GM19324 (cell line): ENCODE measurements around the gene CTNS.
A peak's percentile ranks its signal among the peaks of the same experiment; 100 is the strongest.

Source experiments
- ATAC-seq: cut with Tn5 transposase; IDR thresholded peaks from one replicate; pipeline ENCODE4 v1.9.1; 2021; ENCODE audit warnings: mild to moderate bottlenecking, moderate library complexity; ENCODE audit not compliant: unreplicated experiment, low FRiP score

The CTNS gene

DNA sequence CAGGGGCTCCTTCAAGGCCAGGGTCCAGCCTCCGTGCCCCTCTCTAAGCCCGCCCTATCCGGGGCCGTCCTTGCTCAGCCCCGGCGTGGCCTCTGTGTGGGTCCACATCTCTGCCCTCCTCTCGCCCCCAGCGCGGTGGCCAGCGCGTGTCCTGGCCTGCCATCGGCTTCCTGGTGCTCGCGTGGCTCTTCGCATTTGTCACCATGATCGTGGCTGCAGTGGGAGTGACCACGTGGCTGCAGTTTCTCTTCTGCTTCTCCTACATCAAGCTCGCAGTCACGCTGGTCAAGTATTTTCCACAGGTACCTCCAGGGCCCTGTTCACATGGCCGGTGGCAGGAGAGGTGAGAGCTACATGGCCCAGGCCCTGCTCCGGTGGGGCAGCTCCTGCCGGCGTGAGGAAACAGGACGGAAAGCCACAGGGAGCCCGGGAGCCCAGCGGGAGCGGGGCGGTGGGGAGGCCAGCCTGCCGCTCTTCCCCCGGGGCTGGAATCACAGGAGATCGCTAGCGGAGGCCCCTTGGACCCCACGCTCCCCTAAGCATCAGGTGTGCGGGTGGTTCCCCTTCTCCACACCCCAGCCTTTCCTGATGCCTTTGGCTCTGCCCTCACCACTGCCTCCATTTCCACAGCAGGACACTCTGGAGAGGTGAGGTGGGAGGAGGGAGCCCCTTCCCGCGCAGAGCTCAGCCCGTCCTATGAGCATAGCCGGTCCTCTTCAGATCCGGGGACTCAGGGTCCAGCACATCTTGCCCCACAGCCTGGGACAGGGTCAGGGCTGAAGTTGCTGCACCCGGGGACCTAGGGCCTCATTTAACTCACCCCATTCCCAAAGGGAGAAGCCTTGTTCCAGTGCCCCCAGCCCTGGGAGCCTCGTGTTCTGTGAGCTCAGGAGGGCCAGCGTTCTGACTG, 21.6 kb downstream of the CTNS start:
- no peak for ATAC-seq

DNA sequence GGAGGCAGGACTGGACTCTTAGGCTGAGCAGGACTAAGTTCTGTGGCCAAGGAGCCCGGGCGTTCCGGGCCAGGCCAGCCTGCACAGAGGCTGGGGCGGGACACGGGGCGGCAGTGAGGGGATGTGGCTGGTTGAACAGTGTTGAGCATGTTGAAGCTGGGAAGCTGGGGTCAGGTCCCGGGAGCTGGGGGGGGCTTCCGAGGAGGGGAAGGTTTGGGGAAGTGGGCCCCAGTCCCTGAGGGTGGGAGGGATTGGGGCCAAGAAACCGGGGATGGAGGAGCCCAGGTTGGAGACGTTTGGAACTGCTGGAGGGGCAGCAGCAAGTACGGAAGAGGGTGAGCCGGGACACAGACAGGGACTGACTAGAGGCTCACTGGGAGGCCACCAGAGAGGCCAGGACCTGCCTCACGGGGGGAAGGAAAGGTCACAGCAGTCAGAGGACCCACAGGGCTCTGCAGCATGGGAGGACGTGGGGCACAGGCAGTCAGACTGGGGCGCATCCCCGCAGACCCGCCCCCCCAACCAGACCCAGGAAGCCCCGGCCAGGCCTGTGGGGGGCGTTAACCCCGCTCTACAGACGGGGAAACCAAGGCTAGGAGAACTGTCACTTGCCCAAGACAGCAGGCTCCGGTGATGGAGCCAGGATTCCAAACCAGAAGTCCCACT, 22.4 kb downstream of the CTNS start:
- no peak for ATAC-seq

DNA sequence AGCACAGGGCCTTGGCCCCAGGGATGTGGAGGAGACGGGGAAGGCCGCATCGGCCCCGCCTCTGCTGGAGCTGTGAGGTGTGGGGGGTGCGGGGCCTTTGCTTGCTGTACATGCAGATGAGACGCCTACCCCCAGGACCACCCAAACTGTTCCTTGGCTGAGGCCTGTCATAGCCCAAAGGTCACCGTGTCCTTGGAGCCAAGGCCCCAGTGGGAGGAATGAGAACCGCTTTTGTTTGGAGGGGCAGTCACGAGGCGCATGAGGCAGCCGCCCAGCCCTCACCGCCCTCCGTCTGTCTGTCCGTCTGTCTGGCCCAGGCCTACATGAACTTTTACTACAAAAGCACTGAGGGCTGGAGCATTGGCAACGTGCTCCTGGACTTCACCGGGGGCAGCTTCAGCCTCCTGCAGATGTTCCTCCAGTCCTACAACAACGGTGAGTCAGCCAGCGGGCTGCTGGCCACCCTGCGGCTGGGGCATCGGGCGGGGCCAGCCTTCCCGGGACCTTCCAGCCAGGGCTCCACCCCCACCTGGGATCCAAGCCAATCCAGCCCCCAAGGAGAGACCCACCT, 23.1 kb downstream of the CTNS start:
- ATAC-seq = no peak

DNA sequence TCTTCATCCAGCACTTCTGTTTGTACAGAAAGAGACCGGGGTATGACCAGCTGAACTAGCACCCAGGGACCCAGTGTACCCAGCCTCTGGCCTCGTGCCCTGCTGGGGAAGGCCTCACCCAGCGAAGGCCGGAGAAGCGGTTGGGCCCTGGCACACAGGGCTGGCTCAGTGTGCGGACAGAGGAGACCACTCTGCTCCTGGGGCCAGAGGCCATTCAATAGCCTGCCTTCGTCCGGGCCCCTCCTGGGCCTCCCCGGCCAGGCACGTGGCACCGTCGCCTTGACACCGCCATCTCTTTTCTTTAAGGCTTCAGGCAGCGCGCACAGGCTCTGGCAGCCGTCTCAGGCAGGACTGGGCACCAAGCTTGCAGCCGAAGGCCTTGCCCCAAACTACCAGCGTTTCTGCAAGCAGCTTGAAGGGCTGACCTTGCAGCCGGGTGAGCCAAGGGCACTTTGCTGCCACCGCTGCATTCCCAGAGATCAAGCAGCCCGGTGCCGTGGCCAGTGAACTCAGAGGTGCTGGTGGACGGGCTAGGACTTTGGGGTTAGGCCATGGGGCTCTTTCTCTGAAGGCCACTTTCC, 23.8 kb downstream of the CTNS start:
- ATAC-seq = no peak

DNA sequence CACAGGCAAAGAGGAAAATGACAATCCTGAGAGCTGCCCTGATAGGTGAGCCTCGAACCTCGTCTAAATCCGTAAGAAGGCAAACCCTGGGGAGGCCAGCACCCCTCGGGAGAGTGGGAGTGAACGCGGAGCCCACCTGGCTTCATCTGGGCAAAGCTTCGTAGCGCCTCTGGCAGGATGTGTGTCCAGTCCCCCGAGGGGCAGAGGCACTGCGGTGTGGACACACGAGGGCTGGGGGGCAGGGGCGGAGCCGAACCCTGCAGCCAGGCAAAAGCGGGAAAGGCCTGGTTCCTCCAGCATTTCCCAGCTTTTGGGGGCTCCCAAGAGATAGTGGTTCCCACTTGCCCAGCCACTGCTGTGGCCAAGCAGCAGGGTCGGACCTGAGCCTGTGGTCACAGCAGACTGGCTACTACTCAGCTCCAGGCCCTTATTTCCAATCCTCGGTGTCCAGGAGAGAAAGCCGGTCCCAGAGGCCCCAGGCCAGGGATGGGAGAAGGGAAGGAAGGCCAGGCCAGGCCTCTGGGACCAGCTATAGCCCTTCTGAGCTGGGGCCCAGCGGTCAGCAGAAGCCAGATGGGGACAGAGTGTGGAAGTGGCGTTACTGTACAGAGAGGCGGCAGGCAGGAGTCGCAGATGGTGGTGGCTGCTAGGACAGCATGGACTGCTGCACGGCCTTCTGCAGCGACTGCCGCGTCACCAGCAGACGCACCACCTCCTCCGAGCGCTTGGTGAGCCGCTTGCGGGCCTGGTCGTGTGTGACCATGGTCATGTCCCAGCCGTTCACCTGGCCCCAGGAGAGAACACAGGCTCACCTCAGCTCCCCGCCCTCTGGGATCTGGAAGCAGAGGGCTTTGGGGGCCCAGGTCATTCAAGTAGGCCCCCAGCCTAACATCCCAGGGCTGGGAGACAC, 26.8 kb downstream of the CTNS start:
- ATAC-seq = no peak

DNA sequence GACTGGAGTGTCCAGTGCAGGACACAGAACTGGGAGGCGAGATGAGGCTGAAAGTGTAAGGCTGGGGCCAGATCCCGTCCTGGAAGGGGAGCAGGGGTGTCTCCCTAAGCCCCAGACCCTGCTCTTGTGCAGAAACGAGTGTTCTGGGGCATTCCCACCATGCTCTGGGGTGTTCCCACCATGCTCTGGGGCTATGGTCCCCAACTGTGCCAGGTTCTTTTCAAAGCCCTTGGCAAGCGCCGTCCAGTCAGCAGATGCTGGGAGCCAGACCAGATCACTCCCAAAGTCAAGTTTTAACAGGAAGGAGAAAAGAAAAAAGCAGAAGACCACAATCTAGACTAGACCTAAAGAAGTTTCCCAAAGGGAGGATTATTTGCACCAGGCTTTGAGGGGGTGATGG, 29.3 kb downstream of the CTNS start:
- no peak for ATAC-seq

DNA sequence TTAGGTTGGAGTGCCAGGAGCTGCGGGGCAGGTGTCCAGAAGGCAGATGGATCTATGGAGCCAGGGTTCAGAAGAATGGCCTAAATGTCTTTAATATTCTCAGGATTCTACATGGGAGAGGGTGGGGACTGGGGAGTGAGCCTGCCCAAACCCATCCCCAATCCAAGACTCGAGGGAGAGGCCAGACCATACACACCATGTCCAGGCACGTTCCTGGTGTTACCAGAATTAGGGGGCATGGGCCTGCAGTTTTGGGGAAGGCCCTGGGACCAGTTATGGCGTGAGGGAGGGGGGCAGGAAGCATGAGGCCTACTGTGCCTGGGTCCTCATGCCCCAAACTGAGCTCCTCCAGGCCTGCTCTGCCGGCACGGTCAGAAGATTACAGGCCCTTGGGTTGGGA, 30.0 kb downstream of the CTNS start:
- no peak for ATAC-seq

DNA sequence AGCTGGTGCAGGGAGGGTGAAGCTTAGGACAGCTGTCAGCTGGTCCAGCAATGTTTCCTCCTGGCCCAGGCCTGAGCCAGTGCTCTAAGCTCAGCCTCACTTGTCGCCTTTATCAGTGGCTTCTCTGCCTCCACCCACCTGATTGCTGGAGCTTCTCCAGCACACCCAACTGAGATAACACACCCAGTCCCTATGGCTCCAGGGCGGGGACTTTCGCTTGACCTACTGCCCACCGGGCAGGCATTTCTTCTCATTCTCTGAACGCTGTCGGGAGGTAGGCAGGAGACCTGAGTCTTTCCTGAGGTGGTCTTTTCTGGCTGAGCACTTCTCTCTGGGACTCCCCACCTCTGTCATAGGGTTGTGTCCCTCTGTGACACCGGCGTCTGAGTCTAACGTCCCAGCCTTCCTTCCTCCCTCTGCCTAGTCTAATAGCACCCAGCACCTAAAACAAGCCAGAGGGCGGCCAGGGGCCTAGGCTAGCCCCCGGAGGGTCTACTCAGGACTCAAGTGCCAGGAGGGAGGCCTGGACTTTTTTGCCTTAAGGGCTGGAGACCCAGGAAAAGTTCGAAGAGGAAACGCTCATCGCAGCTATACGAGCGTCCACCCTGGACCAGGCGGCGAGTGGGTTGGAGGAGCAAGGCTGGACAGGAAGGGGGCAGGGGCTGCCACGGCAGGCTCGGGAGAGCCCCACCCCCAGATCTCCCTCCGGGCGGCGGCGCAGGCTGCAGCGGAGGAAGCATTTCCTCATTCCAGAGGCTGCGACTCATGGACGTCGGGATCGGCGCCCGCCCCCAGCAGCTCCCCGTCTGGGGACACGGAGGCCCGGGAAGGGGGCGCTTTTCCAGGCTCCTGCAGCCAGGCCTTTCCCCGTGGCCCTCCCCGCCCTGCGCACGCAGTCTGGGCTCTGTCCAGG, 31.1 kb downstream of the CTNS start:
- peak; percentile 9 for ATAC-seq

DNA sequence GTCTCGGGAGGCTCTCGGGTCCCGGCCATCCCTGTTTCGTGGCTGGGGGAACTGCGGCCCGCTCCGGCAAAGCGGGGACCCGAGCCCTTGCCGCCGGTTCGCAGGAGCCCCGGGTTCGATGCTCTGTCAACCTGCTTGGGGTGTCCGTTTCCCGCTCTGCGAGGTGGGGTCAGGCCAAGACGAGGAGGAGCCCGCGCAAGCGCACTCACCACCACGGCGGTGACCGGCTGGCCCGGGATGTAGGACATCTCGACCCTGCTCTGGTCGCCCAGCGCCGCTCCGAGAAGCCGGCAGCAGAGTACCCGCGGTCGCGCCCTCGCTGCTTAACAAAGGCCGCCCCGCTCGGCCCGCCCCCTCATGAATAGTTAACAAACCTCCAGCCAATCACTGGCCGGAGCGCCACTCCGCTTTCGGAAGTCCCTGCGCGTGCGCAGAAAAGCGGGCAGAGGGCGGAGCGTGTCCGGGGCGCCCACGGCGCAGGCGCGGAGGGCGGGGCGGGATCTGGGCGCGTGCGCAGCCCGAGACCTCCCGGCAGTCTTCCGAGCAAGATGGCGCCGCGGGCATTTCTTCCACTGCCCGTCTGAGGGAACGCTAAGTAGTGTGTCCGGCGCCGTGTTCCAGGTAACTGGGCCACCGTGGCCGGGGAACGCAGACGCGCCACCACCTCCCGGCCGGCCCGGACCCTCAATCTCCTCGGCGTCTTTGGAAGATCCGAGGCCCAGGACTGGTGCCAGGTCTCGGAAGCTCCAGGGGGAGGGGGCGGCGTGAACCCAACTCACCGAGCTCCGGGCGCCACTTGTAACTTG, 31.9 kb downstream of the CTNS start, which contains the start of the genes EMC6 and TAX1BP3:
Gene EMC6, plus strand, starts transcription at position 534 of the 806 bp plus-strand sequence. CDS start 335 bp downstream, outside the sequence.
Gene TAX1BP3, minus strand, starts transcription at position 300 of the 806 bp plus-strand sequence. Its CDS starts 52 bp downstream, at position 248.
- peak; percentile 90 for ATAC-seq

DNA sequence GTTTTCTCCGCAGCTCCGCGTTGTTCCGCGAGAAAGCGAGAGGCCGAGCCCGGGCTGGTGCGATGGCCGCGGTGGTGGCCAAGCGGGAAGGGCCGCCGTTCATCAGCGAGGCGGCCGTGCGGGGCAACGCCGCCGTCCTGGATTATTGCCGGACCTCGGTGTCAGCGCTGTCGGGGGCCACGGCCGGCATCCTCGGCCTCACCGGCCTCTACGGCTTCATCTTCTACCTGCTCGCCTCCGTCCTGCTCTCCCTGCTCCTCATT, 32.5 kb downstream of the CTNS start:
- ATAC-seq = no peak

DNA sequence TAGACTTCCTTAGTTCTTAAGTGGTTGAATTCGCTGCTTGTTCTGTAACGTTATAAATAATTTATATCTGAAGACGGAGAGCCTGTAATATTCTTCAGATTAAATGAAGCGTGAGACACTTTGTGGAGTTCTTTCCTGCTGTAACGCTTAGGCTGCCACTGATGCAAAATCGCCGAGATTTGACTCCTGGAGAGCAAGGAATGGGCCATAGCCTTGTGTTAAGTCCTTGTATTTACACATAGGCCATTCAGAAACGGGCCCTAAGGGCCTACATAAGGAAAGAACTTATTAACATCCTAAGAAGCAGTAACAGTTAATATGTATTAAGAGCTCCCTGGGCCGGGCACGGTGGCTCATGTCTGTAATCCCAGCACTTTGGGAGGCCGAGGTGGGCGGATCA, 33.0 kb downstream of the CTNS start:
- ATAC-seq = no peak

DNA sequence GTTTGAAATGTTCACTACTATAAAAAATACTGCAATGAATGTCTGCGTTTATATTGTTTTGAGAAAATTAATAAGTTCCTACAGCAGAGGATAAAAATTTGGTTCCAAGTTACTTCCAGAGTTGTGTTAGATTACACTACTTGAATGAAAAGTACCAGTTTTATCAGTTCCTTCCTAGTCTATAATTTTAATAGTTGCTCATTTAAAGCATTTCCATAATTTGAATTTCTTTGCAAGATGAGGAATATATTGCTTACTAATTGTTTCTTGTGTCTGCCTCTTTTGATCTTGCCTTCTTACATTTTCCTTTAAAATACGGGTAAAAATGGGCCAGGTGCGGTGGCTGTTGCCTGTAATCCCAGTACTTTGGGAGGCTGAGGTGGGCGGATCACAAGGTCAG, 36.0 kb downstream of the CTNS start:
- ATAC-seq = no peak

DNA sequence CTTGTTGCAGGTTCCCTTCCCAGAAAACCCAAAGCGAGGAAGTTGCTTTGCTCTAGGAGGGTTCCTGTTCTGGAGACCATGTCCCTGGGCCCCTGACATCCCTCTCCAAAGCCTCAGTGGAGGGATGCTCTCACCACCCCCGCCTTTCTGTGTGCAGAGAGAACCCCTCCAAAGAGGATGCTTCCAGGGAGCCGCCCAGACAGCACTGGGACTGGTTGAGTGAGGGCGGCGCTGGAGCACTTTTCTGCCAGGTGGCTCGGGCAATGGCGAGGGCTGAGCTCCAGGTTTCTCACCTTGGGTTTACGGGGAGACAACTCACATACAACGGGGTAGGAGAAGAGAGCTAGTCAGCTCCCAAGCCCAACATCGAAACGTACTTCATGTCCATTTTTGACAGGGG, 39.3 kb downstream of the CTNS start:
- ATAC-seq = no peak

DNA sequence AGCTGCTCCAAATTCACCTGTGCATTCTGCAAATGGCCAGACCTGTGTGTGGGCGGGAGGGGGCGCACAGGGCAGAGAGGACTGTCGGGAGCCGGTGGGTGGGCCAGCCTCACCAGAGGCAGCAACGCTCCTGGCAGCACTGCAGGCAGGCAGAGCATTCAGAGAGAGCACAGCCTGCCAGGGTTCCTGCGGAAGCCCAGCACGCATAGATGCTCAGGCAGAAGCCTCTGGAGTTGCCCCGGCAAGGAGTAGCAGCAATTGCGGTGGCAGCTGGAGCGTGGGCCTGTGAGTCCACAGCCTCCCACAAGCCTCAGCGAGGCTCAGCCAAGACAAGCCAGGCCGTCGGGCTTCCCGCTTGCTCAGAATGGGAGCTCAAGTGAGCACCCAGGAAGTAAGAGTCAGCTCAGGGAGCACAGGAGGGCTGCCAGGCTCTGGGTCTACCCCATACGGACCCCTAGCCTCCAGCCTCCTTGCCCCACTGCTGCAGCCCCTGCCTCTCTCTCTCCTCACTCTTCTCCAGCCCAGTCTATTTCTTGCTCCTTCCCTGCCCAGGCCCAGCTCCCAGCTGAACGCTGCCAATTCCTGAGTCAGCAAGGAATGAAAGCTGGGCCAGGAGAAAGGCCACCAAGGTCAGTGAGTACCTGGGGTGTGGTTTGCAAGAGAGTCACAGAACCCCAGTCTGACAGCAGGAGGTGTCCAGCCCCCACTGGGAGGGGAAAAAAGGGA, 41.7 kb downstream of the CTNS start:
- ATAC-seq = no peak

DNA sequence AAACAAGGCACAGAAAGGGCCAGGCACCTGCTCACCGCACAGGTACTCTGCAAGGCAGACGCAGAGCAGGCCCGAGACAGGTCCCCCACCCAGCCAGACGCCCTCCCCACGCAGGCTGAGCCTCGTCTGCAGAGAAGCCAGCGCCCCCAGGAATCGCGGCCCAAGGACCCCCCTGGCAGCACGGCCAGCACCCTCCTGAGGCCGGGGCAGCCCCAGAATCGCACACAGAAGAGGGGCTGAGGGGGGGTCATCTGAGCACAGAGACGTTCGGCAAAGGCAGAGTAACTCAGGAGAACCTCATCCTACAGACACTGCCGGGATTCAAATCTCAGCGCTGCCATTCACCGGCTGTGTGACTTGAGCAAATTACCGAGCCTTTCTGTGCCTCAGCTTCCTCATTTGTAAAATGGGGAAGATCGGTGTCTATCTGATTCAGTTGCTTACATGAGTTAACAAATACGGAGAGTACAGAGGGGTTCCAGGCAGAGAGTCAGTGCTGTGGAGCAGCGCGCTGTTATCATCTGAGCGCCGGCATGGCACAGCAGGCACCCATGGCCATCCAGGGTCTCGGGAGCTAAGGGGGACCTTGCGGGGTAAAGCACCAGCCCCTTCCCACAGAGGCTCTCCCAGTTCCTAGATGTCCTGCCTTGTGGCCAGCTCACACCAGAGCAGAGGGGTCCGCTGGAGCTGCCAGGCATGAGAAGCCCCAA, 42.4 kb downstream of the CTNS start:
- ATAC-seq = no peak

DNA sequence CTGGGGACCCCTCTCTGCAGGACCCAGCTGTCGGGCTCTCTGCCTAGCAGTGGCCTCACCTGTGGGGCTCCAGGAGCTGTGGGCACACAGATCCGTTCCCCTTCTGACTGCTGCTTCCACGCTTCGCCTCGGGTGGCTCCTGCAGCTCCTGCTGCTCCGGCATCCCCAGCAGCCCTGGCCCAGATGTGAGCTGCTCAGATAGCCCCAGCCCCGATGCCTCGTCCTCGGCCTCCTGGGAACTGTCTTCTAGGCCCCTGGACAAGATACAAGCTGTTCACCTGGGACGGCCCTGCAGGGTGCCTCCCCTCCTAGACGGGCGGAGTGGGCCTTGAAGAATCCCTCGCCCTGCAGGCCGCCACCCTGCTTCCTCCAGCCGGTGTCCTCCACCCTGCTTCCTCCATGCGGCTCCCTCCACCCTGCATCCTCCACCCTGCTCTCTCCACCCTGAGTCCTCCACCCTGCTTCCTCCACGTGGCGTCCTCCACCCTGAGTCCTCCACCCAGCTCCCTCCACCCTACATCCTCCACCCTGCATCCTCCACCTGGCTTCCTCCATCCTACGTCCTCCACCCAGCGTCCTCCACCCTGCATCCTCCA, 43.1 kb downstream of the CTNS start:
- no peak for ATAC-seq

DNA sequence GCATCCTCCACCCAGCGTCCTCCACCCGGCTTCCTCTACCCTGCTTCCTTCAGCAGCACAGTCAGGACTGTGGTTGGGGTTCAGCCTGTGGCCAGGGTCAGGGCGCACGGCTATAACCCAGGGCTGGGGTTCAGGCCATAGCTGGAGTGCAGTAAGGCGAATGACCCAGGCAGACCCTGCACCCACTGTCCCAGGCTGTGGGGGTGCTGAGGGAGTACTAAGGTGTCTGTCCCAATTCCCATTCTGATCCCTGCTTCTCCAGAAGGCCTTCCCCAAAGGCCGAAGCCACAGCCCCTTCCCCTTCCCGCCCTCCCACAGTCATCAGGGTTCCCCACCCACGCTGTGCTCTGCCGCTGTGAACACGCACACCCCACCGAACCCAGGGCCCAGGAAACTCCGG, 44.5 kb downstream of the CTNS start:
- ATAC-seq = no peak
